HepG2 (cell line): ENCODE data around the gene FAM83D. TPM values are rescaled to one million over a fixed set of nuclear protein-coding genes. Genes with fewer than 3 reads are reported as not detected.

Experiments used
- CREM ChIP-seq, 2 experiments: sonication (generic) in 1 of 2; formaldehyde crosslinking in 1 of 2; IDR thresholded peaks; 2 replicates each; pipeline versions ENCODE4 v1.4.0 to v1.6.1; 2016 to 2020; ENCODE audit warnings: antibody characterized with exemption in 1 of 2, mild to moderate bottlenecking in 1 of 2, missing genetic modification reagents in 1 of 2
- ETV5 ChIP-seq: IDR thresholded peaks from 2 replicates; pipeline ENCODE4 v1.6.1; 2018; ENCODE audit warnings: missing biosample characterization, missing genetic modification reagents, inconsistent platforms, borderline replicate concordance
- JARID2 ChIP-seq: sonication (generic); formaldehyde crosslinking; IDR thresholded peaks from 2 replicates; pipeline ENCODE4 v1.8.1; 2023; ENCODE audit warnings: missing genetic modification reagents, inconsistent platforms; ENCODE audit not compliant: insufficient replicate concordance
- JUNB ChIP-seq: sonication (generic); formaldehyde crosslinking; IDR thresholded peaks from 2 replicates; pipeline ENCODE4 v1.8.0; 2022; ENCODE audit warnings: missing genetic modification reagents, mild to moderate bottlenecking, borderline replicate concordance
- NFIB ChIP-seq: sonication (generic); formaldehyde crosslinking; IDR thresholded peaks from 2 replicates; pipeline ENCODE4 v1.9.0; 2021; ENCODE audit warnings: missing genetic modification reagents, mild to moderate bottlenecking, borderline replicate concordance
- SIX1 ChIP-seq: sonication (generic); formaldehyde crosslinking; IDR thresholded peaks from 2 replicates; pipeline ENCODE4 v1.4.0; 2020; ENCODE audit warnings: missing genetic modification reagents, borderline replicate concordance
- TARDBP ChIP-seq: sonication (generic); formaldehyde crosslinking; IDR thresholded peaks from 2 replicates; pipeline ENCODE4 v1.8.0; 2022; ENCODE audit warnings: mild to moderate bottlenecking, missing genetic modification reagents
- ZBTB20 ChIP-seq: sonication (generic); formaldehyde crosslinking; IDR thresholded peaks from 2 replicates; pipeline ENCODE4 v1.8.1; 2023; ENCODE audit warnings: missing genetic modification reagents, low read depth, mild to moderate bottlenecking, borderline replicate concordance
- ZFAT ChIP-seq: sonication (generic); formaldehyde crosslinking; conservative IDR thresholded peaks from 2 replicates; pipeline ENCODE4 v1.8.1; 2023; ENCODE audit warnings: missing genetic modification reagents, inconsistent platforms
- ZFP82 ChIP-seq: sonication (generic); formaldehyde crosslinking; IDR thresholded peaks from 2 replicates; pipeline ENCODE4 v1.5.1; 2020; ENCODE audit warnings: mild to moderate bottlenecking, missing genetic modification reagents, borderline replicate concordance
- ZKSCAN8 ChIP-seq: IDR thresholded peaks from 2 replicates; pipeline ENCODE4 v1.6.1; 2016; ENCODE audit warnings: borderline replicate concordance, missing genetic modification reagents, missing compliant biosample characterization
- polyA plus RNA-seq, 8 experiments: library from polyadenylated mRNA; depleted of rRNA in 3 of 8; stranded (reverse) in 7 of 8; unstranded in 1 of 8; fragments of >200 nt; fragmentation: Illumina TruSeq in 4 of 8; extraction: Trizol in 4 of 8; gene quantifications; 2 replicates each; pipeline versions ENCODE4 v1.2.1 to v1.2.3, GENCODE V29; 2011 to 2016; ENCODE audit warnings: low read depth in 4 of 8, missing spikeins in 1 of 8, mixed read lengths in 1 of 8; ENCODE audit not compliant: insufficient read depth in 1 of 8
- total RNA-seq, 5 experiments: library from RNA; depleted of rRNA; stranded (reverse); fragments of >200 nt; fragmentation: Illumina TruSeq; extraction: Trizol; gene quantifications; 2 replicates each; pipeline ENCODE4 v1.2.3, GENCODE V29; 2016; ENCODE audit warnings: low read depth in 1 of 5
- TF ChIP-seq, protein P1 (sequence below): sonication (generic); formaldehyde crosslinking; IDR thresholded peaks from 2 replicates; pipeline ENCODE4 v1.9.0; 2021; ENCODE audit warnings: mild to moderate bottlenecking, missing genetic modification reagents
- TF ChIP-seq, protein P2 (sequence below): sonication (generic); formaldehyde crosslinking; IDR thresholded peaks from 2 replicates; pipeline ENCODE4 v1.4.0; 2020; ENCODE audit warnings: mild to moderate bottlenecking, missing genetic modification reagents, borderline replicate concordance
- TF ChIP-seq, protein P3 (sequence below): sonication (generic); formaldehyde crosslinking; IDR thresholded peaks from 2 replicates; pipeline ENCODE4 v1.8.0; 2023; ENCODE audit warnings: mild to moderate bottlenecking, missing genetic modification reagents
- TF ChIP-seq, protein P4 (sequence below): sonication (generic); formaldehyde crosslinking; IDR thresholded peaks from 2 replicates; pipeline ENCODE4 v1.8.1; 2023; ENCODE audit warnings: missing genetic modification reagents, inconsistent platforms, borderline replicate concordance

Gene FAM83D
- total and polyA plus RNA-seq, 2 of the 13 experiments (the other 11 are each of a cell fraction or from before 2014, with no cell fraction given): 51.4 to 64.0 TPM

DNA sequence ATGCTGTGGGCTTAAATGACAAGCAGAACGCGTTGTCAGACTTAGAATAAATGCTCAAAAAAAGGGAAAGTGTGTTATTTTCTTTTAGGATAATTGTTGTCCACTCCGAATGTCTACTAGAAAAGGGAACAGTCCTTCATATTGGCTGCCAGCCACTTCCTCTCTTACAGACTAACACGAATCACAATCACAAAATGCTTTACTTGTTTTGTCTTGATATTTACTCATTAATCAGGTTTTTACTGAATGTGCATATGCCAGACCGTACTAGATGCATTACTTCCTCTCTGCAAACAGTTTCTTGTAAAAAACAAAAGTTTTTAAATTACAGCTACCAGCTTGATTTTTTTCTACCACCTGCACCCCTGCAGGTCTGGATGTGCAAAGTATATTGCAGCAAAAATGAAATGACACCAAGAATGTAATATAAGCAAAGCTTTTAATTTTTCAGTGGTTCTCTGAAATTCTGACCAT is 36.7 kb downstream of the FAM83D start (continued):
- TF ChIP-seq CREM (IDR thresholded peaks at IDR 0.05): 0 out of 2 replicates have a peak, but pooled peaks have one; percentile 15
- TF ChIP-seq CREM (CRISPR knock-in tag; IDR thresholded peaks at IDR 0.05): no peak
- TF ChIP-seq, protein P1, sequence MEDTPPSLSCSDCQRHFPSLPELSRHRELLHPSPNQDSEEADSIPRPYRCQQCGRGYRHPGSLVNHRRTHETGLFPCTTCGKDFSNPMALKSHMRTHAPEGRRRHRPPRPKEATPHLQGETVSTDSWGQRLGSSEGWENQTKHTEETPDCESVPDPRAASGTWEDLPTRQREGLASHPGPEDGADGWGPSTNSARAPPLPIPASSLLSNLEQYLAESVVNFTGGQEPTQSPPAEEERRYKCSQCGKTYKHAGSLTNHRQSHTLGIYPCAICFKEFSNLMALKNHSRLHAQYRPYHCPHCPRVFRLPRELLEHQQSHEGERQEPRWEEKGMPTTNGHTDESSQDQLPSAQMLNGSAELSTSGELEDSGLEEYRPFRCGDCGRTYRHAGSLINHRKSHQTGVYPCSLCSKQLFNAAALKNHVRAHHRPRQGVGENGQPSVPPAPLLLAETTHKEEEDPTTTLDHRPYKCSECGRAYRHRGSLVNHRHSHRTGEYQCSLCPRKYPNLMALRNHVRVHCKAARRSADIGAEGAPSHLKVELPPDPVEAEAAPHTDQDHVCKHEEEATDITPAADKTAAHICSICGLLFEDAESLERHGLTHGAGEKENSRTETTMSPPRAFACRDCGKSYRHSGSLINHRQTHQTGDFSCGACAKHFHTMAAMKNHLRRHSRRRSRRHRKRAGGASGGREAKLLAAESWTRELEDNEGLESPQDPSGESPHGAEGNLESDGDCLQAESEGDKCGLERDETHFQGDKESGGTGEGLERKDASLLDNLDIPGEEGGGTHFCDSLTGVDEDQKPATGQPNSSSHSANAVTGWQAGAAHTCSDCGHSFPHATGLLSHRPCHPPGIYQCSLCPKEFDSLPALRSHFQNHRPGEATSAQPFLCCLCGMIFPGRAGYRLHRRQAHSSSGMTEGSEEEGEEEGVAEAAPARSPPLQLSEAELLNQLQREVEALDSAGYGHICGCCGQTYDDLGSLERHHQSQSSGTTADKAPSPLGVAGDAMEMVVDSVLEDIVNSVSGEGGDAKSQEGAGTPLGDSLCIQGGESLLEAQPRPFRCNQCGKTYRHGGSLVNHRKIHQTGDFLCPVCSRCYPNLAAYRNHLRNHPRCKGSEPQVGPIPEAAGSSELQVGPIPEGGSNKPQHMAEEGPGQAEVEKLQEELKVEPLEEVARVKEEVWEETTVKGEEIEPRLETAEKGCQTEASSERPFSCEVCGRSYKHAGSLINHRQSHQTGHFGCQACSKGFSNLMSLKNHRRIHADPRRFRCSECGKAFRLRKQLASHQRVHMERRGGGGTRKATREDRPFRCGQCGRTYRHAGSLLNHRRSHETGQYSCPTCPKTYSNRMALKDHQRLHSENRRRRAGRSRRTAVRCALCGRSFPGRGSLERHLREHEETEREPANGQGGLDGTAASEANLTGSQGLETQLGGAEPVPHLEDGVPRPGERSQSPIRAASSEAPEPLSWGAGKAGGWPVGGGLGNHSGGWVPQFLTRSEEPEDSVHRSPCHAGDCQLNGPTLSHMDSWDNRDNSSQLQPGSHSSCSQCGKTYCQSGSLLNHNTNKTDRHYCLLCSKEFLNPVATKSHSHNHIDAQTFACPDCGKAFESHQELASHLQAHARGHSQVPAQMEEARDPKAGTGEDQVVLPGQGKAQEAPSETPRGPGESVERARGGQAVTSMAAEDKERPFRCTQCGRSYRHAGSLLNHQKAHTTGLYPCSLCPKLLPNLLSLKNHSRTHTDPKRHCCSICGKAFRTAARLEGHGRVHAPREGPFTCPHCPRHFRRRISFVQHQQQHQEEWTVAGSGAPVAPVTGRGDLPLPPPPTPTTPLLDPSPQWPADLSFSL: no peak
- TF ChIP-seq ZFAT: no peak
- TF ChIP-seq SIX1: no peak; the same call in 1 of the 2 replicates
- TF ChIP-seq JUNB (CRISPR knock-in tag): no peak
- TF ChIP-seq, protein P2, sequence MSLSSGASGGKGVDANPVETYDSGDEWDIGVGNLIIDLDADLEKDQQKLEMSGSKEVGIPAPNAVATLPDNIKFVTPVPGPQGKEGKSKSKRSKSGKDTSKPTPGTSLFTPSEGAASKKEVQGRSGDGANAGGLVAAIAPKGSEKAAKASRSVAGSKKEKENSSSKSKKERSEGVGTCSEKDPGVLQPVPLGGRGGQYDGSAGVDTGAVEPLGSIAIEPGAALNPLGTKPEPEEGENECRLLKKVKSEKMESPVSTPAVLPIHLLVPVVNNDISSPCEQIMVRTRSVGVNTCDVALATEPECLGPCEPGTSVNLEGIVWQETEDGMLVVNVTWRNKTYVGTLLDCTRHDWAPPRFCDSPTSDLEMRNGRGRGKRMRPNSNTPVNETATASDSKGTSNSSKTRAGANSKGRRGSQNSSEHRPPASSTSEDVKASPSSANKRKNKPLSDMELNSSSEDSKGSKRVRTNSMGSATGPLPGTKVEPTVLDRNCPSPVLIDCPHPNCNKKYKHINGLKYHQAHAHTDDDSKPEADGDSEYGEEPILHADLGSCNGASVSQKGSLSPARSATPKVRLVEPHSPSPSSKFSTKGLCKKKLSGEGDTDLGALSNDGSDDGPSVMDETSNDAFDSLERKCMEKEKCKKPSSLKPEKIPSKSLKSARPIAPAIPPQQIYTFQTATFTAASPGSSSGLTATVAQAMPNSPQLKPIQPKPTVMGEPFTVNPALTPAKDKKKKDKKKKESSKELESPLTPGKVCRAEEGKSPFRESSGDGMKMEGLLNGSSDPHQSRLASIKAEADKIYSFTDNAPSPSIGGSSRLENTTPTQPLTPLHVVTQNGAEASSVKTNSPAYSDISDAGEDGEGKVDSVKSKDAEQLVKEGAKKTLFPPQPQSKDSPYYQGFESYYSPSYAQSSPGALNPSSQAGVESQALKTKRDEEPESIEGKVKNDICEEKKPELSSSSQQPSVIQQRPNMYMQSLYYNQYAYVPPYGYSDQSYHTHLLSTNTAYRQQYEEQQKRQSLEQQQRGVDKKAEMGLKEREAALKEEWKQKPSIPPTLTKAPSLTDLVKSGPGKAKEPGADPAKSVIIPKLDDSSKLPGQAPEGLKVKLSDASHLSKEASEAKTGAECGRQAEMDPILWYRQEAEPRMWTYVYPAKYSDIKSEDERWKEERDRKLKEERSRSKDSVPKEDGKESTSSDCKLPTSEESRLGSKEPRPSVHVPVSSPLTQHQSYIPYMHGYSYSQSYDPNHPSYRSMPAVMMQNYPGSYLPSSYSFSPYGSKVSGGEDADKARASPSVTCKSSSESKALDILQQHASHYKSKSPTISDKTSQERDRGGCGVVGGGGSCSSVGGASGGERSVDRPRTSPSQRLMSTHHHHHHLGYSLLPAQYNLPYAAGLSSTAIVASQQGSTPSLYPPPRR (CRISPR knock-in tag): no peak
- no peak for TF ChIP-seq ETV5 (CRISPR knock-in tag)
- TF ChIP-seq TARDBP: peak; percentile 52; the same call in 1 of the 2 replicates
- TF ChIP-seq, protein P3, sequence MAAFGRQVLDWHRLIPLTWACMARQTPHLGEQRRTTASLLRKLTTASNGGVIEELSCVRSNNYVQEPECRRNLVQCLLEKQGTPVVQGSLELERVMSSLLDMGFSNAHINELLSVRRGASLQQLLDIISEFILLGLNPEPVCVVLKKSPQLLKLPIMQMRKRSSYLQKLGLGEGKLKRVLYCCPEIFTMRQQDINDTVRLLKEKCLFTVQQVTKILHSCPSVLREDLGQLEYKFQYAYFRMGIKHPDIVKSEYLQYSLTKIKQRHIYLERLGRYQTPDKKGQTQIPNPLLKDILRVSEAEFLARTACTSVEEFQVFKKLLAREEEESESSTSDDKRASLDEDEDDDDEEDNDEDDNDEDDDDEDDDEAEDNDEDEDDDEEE (CRISPR knock-in tag): no peak
- no peak for TF ChIP-seq ZBTB20
- TF ChIP-seq, protein P4, sequence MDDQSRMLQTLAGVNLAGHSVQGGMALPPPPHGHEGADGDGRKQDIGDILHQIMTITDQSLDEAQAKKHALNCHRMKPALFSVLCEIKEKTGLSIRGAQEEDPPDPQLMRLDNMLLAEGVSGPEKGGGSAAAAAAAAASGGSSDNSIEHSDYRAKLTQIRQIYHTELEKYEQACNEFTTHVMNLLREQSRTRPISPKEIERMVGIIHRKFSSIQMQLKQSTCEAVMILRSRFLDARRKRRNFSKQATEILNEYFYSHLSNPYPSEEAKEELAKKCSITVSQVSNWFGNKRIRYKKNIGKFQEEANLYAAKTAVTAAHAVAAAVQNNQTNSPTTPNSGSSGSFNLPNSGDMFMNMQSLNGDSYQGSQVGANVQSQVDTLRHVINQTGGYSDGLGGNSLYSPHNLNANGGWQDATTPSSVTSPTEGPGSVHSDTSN: no peak
- TF ChIP-seq ZKSCAN8 (CRISPR knock-in tag): no peak
- TF ChIP-seq ZFP82: 0 out of 2 replicates have a peak, but pooled peaks have one; percentile 58
- no peak for TF ChIP-seq JARID2 (CRISPR knock-in tag)
- TF ChIP-seq NFIB (CRISPR knock-in tag): no peak
